Measurements from ENCODE around the gene RGS5. TPM values are rescaled to one million over a fixed set of nuclear protein-coding genes. Genes with fewer than 3 reads are reported as not detected.

Gene RGS5
- total RNA-seq, 1 experiment from 2014 or later: 4.6 TPM

- no TSS peak for BruUV-seq (replicated peaks)
- Histone ChIP-seq H3K9ac (ENCODE audit: low read length) (no peak overlapping the region), H3K4me3 (replicated peaks in 1 of 2; ENCODE audit: low read depth in 1 of 2, low read length in 2 of 2) (no peak overlapping the region), H3K4me2 (ENCODE audit: low read length) (no peak overlapping the region), H3K27ac (ENCODE audit: low read depth, low read length) (no peak overlapping the region), H3K36me3 (ENCODE audit: control insufficient read depth in 1 of 2, insufficient read depth in 2 of 2, low read length in 2 of 2) (no peaks in the 10 kb centered on the region), H3K4me1 (ENCODE audit: control insufficient read depth in 1 of 2, insufficient read depth in 2 of 2, low read length in 2 of 2) (peaks cover 0 to 2% of the 10 kb centered on the region in 2 experiments; a peak in 1 of 4 replicates), H2AFZ (ENCODE audit: low read depth, low read length, poor library complexity, severe bottlenecking) (no peak overlapping the region), H3K9me3 (ENCODE audit: control insufficient read depth in 1 of 2, insufficient read depth in 1 of 2, low read depth in 1 of 2, low read length in 2 of 2) (no peaks in the 10 kb centered on the region), H3K9me2 (ENCODE audit: insufficient read depth) (no peaks in the 10 kb centered on the region), H3K79me2 (ENCODE audit: insufficient read depth, low read length) (no peaks in the 10 kb centered on the region), H3K27me3 (ENCODE audit: insufficient read depth, low read length) (no peaks in the 10 kb centered on the region), H4K20me1 (ENCODE audit: insufficient read depth) (no peaks in the 10 kb centered on the region)
- CTCF ChIA-PET: no interaction called here
- DNase-seq (ENCODE audit: low read depth, low spot score) (no peak), ATAC-seq (no peak)
- TF ChIP-seq RAD21 (IDR thresholded peaks at IDR 0.05; ENCODE audit: low read depth) (no peak), EZH2phosphoT487 (IDR thresholded peaks at IDR 0.05; ENCODE audit: borderline replicate concordance) (no peak), TCF7L2 (IDR thresholded peaks at IDR 0.05; ENCODE audit: borderline replicate concordance, extremely low read depth, insufficient read depth, insufficient read length) (no peak), YY1 (IDR thresholded peaks at IDR 0.05; ENCODE audit: extremely low read depth, insufficient replicate concordance, low read depth, low read length) (no peak), CTCF (IDR thresholded peaks at IDR 0.05 in 2 of 3, conservative IDR thresholded peaks at IDR 0.05 in 1 of 3; ENCODE audit: borderline replicate concordance in 1 of 3, insufficient read depth in 1 of 3, low read depth in 2 of 3, low read length in 2 of 3) (no peak), JUND (IDR thresholded peaks at IDR 0.05) (no peak), REST (IDR thresholded peaks at IDR 0.05; ENCODE audit: low read depth) (no peak)
- intact Hi-C loops (cut with micrococcal nuclease): no loop called here
- RAD21 ChIA-PET (ENCODE audit: low non-redundant PET in 1 of 2, low total read pairs in 2 of 2, uncharacterized antibody in 2 of 2, unreplicated experiment in 2 of 2): no interaction called here
- POLR2A ChIA-PET: no interaction called here
Observed at GRCh38 chr1:163227126-163227525, 24.4 kb upstream of the RGS5 start.

Measured in HCT116 (cell line).